Suppressor macrophage (primary cell): ENCODE results near the gene UBE4B.
"Not testable (repeated sequence)": the region's sequence is repeated elsewhere in the genome, so short reads cannot be mapped to it uniquely, and the experiment has no call there.

Source experiments
- DNase-seq, 4 experiments: peaks; one replicate each; pipeline ENCODE4 v3.0.0-alpha.2; 2020 to 2022

Gene UBE4B

DNA sequence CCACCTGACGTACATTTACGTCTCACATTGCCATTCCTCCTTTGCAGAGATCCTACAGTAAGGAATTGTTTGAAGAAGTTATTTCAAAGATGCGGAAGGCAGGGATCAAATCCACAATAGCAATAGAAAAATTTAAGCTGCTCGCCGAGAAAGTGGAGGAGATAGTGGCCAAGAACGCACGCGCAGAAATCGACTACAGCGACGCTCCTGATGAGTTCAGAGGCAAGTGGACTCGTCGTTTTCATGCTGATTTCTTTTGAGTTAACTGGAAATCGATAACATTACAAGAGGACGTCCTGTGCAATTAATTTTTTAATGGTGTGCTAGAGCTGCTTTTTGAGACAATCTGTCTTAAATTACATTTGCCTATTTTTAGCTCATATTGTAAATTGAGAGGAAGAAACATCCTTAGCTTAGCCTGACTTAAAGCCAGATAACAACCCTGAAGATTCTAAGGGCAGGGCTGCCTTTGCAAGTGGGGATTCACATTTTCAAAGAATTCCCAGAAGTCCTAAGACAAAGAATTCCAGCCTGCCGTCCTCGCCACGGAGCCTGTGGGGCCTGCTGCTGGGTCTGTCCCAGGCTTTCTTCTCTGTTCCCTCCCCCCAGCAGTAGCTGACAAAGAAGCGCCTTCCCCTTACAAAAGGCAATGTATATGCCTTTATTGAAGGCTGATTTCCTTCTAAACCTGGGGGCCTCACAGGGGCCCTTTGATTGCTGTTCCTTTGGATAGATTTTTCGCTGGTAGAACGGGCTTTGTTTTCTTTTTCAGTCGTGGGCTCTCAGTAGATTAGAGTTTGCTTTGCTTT lies 146.0 kb downstream of the UBE4B start:
- no peak for DNase-seq

GRCh38 chr1:10179406-10180091 lies 146.8 kb downstream of the UBE4B start:
- no peak for DNase-seq

DNA sequence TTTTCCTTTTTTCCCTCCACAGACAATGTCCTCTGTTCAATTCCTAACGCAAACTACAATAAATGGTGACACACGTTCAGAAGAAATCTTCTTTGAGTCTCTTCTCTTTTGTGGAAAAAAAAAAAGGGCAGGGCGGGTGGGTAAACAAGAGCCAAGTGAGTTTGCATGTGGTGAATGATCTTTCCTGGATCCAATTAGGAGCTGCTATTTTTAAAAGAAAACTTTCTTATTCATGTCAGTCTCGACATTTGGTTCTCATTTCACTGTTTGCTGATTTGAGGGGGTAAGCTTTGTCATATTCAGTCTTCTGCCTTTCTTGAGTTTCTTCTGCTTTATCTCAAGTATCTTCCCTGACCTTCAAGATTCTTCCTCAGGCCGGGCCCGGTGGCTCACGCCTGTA lies 148.4 kb downstream of the UBE4B start:
- no peak for DNase-seq

DNA sequence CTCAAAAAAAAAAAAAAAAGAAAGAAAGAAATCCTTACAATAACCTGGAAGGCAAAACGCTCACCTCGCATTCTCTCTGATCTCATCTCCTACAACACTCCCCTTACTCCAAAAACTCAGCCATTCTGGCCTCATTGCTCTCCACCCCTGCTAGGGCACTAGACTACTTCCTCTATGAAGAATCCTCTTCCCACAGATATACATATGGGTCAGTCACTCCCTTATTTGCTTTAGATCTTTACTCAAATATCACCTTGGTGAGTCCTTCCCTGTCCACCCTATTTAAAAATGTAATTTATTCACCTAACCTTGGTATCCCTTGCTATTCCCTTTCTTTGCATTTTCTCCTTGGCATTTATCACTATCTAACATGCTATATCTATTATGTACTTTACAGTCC lies 153.0 kb downstream of the UBE4B start:
- DNase-seq, result peak in 3 of 4 experiments; percentile 10 to 18 (median 17)

DNA sequence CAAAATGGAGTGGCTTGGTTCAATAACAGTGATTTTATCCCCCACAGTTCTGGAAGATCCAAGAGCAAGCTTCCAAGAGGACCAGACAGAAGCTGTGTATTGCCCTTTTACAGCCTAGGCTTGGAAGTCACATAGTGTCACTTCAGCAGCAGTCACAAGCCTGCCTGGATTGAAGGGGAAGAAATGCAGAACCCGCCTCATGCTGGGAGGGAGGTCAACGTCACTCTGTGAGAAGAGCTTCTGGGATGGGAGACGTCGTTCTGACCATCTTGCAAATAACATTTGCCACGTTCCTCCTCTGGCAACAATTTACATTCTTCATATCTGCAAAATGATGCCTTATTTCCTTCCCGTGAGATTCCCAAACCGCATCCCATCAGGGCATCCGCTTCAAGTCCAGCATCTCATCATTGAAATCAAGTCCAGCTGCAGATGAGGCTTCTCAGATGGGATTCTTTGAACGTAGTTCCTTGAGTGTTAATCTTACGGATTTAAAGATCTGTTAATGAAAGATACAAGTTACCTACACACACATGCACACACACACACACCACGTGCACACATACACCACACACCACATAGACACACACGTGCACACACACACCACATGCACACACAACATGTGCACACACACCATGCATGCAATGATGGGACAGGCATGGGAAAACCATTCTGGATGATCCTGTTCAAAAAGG lies 153.7 kb downstream of the UBE4B start:
- DNase-seq, result no peak

- no peak for DNase-seq
Observed at GRCh38 chr1:10187026-10187334, 154.2 kb downstream of the UBE4B start.

DNA sequence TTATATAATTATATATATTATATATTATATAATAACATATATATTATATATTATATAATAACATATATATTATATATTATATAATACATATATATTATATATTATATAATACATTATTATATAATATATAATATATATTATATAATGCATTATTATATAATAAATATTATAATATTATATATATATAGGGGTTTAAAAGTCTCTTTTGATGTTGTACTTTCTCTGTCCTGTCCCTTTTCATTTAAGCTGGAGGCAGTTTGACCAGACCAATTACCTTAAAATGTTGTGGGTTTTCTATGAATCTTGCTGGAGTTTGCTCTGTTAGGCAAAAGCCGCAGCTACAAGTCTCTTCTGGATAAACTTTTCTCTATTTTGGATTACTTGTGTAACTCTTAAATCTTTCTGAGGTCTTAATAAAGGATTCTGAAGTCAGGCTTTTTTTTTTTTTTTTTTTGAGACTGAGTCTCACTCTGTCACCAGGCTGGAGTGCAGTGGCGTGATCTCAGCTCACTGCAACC lies 155.4 kb downstream of the UBE4B start:
- no peak for DNase-seq

DNA sequence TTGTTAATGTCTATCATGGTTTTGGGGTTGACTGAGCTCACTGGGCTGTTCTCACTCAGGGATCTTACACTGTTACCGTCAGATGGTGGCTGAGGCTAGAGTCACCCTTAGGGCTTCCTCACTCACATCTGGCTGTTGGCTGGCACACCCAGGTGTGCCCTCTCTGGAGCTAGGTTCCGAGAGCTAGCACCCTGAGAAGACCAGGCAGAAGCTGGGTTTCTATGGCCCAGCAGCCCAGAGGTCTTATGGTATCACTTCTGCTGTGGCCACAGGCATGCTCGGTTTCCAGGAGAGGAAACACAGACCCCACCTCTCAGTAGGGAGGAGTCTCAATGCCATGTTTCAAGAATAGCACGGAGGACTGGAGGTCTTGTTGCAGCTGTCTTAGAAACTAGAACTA lies 156.9 kb downstream of the UBE4B start:
- DNase-seq, result no peak

GRCh38 chr1:10192263-10192662 lies 159.5 kb downstream of the UBE4B start:
- no peak for DNase-seq

DNA sequence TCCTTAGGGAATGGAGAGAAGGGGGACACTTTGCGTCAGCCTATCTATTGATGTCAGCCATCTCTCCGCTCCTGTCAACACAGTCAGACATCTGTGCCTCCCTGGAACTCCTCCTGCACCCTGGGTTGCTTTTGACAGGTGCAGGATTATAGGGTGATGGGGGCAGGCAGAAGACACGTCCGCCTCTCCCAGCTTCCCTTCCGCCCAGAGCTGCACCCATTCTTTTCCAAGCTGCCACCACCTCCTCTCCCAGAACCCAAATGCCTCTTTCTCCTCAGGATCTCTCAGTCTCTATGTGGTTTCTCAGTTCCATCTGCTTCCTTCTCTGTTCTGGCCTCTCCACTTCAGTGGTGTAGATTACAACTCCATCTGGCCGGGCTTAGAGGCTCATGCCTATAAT lies 160.5 kb downstream of the UBE4B start:
- no peak for DNase-seq

GRCh38 chr1:10195570-10195969 lies 162.8 kb downstream of the UBE4B start:
- DNase-seq, result no peak

DNA sequence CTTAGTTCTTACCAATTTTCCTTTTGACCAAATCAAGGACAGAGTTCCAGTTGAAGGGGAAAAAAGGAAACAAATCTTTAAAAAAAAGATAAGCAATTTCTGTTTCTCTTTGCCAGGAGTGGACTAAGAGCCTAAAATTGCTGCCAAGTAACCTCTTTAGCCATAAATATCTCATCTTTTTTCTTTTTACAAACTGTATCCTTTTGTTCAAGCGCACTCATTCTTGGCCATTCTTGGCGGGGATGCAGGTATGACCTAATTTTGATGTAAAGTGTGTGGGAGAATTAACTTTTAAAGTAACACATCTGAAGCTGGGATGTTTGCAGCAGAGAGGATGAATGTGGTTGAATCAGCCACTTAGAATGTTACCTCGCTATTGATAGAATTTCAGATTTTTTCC lies 164.2 kb downstream of the UBE4B start:
- DNase-seq, result no peak

DNA sequence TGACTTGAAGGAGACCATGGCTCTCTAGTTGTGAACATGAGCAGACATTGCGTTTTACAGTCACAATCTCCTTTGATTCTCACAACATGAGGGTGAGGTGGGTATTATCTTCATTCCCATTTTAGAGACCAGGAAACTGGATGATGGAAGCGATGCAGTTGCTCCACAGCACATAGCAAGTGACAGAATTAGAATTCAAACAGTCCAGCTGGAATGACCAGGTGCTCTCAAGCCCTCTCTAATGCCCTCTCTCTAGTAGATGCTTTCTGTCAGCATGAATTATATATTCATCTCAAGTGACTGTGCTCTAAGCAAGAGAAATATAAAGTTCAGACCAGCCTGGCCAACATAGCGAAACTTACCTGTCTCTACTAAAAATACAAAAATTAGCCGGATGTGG lies 167.9 kb downstream of the UBE4B start:
- DNase-seq, result no peak

DNA sequence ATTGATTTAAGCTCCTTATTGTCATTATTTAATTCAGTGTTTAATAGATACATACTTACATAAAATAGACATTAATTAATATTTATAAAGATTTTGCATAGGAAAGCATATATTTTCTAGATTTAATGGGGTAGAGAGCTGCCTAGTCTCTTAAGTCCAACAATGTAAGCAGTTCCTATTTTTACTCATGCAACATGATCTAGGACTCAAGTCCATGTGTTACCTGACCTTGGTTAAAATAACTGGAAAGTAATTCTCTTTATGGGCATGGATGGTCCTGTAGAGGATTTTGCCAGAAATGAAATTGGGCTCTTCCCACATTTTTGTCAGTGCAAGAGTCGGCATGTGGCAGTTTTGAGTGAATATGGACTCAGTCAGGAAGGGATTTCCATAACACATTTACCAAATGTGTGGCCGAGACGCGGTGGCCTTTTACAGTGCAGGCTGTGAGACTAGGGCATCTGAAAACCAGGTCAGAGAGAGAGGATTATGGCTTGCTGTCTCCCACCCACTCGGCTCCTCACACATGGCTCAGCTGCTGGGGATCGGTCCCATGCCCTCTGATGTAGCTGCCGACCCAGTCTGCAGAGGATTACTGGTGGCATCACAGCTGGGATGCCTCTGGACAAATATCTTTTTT lies 171.4 kb downstream of the UBE4B start:
- DNase-seq, result no peak

DNA sequence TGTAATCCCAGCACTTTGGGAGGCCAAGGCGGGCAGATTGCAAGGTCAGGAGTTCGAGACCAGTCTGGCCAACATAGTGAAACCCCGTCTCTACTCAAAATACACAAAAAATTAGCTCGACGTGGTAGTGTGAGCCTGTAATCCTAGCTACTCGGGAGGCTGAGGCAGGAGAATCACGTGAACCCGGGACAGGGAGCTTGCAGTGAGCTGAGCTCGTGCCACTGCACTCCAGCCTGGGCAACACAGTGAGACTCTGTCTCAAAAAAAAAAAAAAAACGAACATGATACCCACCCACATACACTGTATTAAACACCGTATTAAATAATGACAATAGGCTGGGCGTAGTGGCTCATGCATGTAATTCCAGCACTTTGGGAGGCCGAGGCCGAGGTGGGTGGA lies 172.4 kb downstream of the UBE4B start:
- DNase-seq, result not testable (repeated sequence)

- no peak for DNase-seq
Observed at GRCh38 chr1:10207810-10208209, 175.1 kb downstream of the UBE4B start.

GRCh38 chr1:10208537-10208936 lies 175.8 kb downstream of the UBE4B start:
- DNase-seq, result peak; percentile 87 to 94 (median 91)

DNA sequence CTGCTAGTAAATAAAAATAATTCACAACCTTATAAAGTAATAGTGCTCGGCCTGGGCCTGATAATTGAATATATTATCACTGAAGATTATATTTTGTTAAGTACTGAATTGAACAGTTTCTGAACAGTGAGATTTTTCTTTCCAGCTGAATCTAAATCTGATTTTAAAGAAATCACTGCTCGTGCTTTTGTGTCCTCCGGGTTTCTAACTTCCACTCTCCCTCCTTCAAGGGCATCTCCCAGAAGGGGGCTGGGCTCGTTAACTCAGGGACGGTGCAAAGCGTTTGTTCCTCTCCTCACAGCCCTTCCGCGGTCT lies 176.8 kb downstream of the UBE4B start:
- DNase-seq, result no peak

GRCh38 chr1:10209905-10210810 lies 177.4 kb downstream of the UBE4B start, which contains the start of gene KIF1B:
TSS of gene KIF1B (plus strand) at chr1:10210570. CDS start at chr1:10232329, 21,759 bp downstream.
- peak; percentile 99 to 100 (median 99) for DNase-seq

DNA sequence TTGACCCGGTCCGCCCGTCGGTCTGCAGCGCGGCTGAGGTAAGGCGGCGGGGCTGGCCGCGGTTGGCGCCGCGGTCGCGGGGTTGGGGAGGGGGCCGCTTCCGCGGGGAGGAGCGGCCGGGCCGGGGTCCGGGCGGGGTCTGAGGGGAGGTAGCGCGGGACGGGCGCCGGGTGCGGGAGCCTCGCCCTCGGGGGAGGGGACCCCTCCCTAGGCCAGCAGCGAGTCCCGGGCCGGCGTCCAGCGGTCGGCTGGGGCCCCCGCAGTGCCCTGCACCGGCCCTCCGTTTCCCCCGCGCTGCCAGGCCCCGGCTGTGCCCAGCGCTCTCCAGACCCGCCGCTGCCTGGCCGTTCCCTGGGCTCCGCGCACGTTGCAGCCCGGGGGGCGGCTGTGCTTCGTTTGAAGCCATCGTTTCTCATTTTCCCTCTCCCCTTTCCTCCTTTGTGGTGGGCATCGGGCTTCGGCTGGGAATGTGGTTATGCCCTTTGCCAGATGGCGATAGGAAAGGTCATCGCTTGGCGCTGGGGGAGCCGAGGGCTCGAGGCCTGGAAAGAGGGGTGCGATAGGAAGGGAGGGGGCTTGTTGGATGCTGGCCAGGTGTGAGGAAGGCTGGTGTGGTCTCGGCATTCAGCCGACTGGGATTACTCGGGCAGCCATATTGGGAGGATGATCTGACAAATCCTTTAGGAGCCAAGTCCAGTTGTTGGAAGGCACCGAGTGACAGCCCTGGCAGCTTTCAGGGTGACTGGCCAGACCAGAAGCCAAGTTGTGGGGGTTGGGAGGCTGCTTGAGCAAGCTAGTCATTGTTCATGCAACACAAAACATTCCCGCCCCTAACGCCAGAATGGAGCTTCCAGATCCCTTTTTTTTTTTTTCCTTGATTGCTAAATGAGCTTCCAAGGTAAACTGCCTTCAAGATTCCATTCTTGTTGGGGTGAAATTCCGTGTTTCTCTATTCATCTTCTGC lies 178.4 kb downstream of the UBE4B start:
- DNase-seq, result peak; percentile 70 to 84 (median 79)
